Thyroid gland (tissue), 4 donors: ENCODE data around the gene ZNF813. TPM values are rescaled to one million over a fixed set of nuclear protein-coding genes. Genes with fewer than 3 reads are reported as not detected.
"Not testable (repeated sequence)": the region's sequence is repeated elsewhere in the genome, so short reads cannot be mapped to it uniquely, and the experiment has no call there.

Experiments
- DNase-seq, 2 donors: peaks; one replicate each; pipeline ENCODE4 v3.0.0-alpha.2; 2019
- H3K27ac ChIP-seq, 3 donors: fragments of 200-600 bp; sonication (generic); 1 replicate in 2 of 3; 2 replicates in 1 of 3; pipeline ENCODE4 v1.5.1; 2016 to 2019; ENCODE audit warnings: mild to moderate bottlenecking in 1 of 3, moderate library complexity in 1 of 3
- H3K27me3 ChIP-seq: fragments of 200-600 bp; sonication (generic); one replicate; pipeline ENCODE4 v1.5.1; 2019
- H3K36me3 ChIP-seq, 2 donors: fragments of 200-600 bp; sonication (generic); one replicate each; pipeline ENCODE4 v1.5.1; 2016 to 2019
- H3K4me1 ChIP-seq, 2 donors: fragments of 200-600 bp; sonication (generic); one replicate each; pipeline ENCODE4 v1.5.1; 2017 to 2019
- H3K4me3 ChIP-seq, 3 donors: fragments of 200-600 bp; sonication (generic); replicated peaks in 1 of 3; 1 replicate in 2 of 3; 2 replicates in 1 of 3; pipeline ENCODE4 v1.5.1; 2016; ENCODE audit warnings: mild to moderate bottlenecking in 1 of 3
- H3K9me3 ChIP-seq: fragments of 200-600 bp; sonication (generic); one replicate; pipeline ENCODE4 v1.5.1; 2017
- CTCF ChIP-seq, 6 experiments: fragments of 200-600 bp in 3 of 6; fragments of 450-650 bp in 3 of 6; sonication (generic) in 3 of 6; IDR thresholded peaks; one replicate each; pipeline ENCODE4 v1.5.1; 2016 to 2019; ENCODE audit warnings: antibody characterized with exemption in 6 of 6, mild to moderate bottlenecking in 2 of 6, inconsistent platforms in 1 of 6, moderate library complexity in 1 of 6
- POLR2A ChIP-seq, 2 donors: fragments of 450-650 bp; IDR thresholded peaks; one replicate each; pipeline ENCODE4 v1.6.1; 2017; ENCODE audit warnings: antibody characterized with exemption in 2 of 2, mild to moderate bottlenecking in 2 of 2, moderate library complexity in 1 of 2
- WGBS, 2 donors: methylation state at CpG; one replicate each; pipeline ENCODE4 v1.1.5; 2017; 5-methylcytosine and 5-hydroxymethylcytosine counted together
- intact Hi-C: fragments of 100-400 bp; cut with DNase I; formaldehyde crosslinking; loops from one replicate; pipeline ENCODE4 v1.15.1; 2023
- total RNA-seq, 4 donors: library from RNA; depleted of rRNA; stranded (reverse); fragments of >200 nt; gene quantifications; one replicate each; pipeline ENCODE4 v1.2.3, GENCODE V29; 2016

ZNF813 gene
- total RNA-seq, 4 donors from 2014 or later: 4.3 to 7.5 (median 5.4) TPM

DNA sequence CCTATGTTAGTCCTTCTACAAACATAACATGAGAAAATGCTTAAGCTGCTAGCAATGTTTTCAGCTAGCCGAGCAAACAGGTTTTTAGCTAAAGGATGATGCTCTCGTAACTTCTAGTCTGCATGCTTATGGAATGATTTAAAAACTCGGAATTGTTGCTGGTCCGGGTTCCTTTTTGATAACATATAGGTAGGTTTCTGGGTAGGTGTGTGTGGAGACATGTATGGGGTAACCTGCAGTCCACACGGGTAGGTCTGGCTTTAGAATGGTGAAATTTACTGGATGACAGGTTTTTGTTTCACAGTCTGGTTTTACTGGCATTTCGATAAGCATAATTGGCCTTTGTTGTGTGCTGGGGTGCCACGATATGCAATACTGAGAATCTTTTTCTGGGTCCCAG lies 4.4 kb downstream of the ZNF813 start:
- Histone ChIP-seq H3K27me3 (no peaks in the 10 kb centered on the region), H3K4me1 (peaks cover 3 to 10% of the 10 kb centered on the region in 2 donors), H3K9me3 (no peaks in the 10 kb centered on the region), H3K4me3 (no peak overlapping the region), H3K36me3 (no peaks in the 10 kb centered on the region), H3K27ac (no peak overlapping the region)
- intact Hi-C loops: no loop called here
- no peak for TF ChIP-seq POLR2A (IDR thresholded peaks at IDR 0.05)
- no peak for TF ChIP-seq CTCF (IDR thresholded peaks at IDR 0.05)
- 89 to 97% methylated on average over 7 of the region's 7 CpGs for WGBS, 2 donors
- no peak for DNase-seq

DNA sequence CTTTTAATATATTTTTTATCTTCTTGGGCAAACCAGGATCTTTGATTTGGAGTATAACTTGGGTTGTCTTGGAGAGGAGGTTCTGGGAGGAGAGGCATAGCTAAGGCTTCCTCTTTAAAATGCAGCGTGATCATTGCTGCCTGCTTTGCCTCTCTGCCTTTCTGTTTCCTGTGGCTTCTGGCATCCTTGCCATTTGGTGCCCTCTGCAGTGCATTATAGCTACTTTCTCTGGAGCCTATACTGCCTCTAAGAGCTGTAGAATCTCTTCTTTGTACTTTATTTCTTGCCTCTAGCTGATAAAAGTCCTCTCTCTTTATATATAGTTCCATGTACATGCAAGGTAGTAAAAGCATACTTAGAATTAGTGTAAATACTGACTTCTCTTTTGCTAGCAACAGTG lies 7.3 kb downstream of the ZNF813 start:
- H3K27me3 ChIP-seq, H3K4me1 ChIP-seq, H3K36me3 ChIP-seq, DNase-seq, H3K27ac ChIP-seq, H3K9me3 ChIP-seq, H3K4me3 ChIP-seq, intact Hi-C loops: not testable (repeated sequence)
- 61 to 86% methylated on average over 1 of the region's 1 CpG for WGBS, 2 donors

GRCh38 chr19:53475470-53475869 lies 7.9 kb downstream of the ZNF813 start:
- H3K4me3 ChIP-seq, H3K27ac ChIP-seq, H3K36me3 ChIP-seq, H3K4me1 ChIP-seq, DNase-seq, intact Hi-C loops, H3K9me3 ChIP-seq, H3K27me3 ChIP-seq: not testable (repeated sequence)
- 72 to 85% methylated on average over 6 of the region's 6 CpGs for WGBS, 2 donors

- WGBS, 2 donors: 92 to 96% methylated on average over 2 of the region's 2 CpGs
- H3K9me3 ChIP-seq, intact Hi-C loops, H3K27me3 ChIP-seq, H3K4me3 ChIP-seq, DNase-seq, H3K27ac ChIP-seq, H3K4me1 ChIP-seq: not testable (repeated sequence)
- peaks cover 9 to 14% of the 10 kb centered on the region in 2 donors for H3K36me3 ChIP-seq
These were observed 16.2 kb downstream of the ZNF813 start for GRCh38 chr19:53483751-53484150.

DNA sequence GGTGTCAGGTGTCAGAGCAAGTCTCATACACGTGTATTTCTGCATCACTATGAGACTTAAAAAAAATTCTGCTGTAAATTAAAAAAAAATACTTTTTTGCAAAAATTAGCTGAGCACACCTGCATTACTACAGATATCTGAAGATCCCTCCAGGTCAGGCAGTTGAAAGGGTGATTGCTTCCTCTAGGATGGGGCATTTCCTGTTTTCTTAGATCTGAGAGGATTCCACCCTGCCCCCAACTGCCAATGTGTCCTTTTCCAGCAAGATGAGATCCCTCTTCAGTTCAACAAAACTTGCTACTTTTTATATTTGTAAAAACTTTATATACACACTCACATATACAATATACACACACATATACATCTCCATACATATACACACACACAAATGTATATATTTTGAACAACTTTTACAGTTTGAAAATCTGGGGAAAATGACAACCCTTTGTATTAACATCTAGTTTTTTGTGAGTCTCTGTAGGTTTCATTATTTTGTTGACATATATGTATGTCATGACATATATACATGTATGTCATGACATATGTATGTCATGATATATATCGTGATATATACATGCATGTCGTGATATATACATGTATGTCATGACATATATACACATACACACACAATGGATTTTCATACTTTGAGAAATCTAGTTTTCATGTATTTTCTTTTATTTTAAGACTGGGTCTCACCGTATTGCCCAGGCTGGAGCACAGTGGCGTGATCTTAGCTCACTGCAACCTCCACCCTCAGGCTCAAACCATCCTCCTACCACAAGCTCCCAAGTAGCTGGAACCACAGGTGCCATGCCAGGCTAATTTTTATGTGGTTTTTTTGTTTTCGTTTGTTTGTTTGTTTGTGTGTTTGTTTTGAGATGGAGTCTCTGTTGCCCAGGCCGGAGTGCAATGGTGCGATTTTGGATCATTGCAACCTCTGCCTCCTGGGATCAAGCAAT lies 17.8 kb downstream of the ZNF813 start:
- no peak for TF ChIP-seq CTCF (IDR thresholded peaks at IDR 0.05)
- TF ChIP-seq POLR2A (IDR thresholded peaks at IDR 0.05): no peak
- WGBS, 2 donors: 77 to 92% methylated on average over 8 of the region's 8 CpGs
- H3K27me3 ChIP-seq: no peaks in the 10 kb centered on the region
- no peak for DNase-seq
- no peaks in the 10 kb centered on the region for H3K4me1 ChIP-seq
- intact Hi-C loops: no loop called here
- H3K27ac ChIP-seq: no peak overlapping the region
- no peaks in the 10 kb centered on the region for H3K9me3 ChIP-seq
- no peak overlapping the region for H3K4me3 ChIP-seq
- H3K36me3 ChIP-seq: peaks cover 9 to 19% of the 10 kb centered on the region in 2 donors

- intact Hi-C loops: no loop called here
- no peak overlapping the region for H3K27ac ChIP-seq
- TF ChIP-seq POLR2A (IDR thresholded peaks at IDR 0.05) (no peak), CTCF (IDR thresholded peaks at IDR 0.05) (no peak)
- no peaks in the 10 kb centered on the region for H3K9me3 ChIP-seq
- peaks cover 25 to 31% of the 10 kb centered on the region in 2 donors for H3K36me3 ChIP-seq
- WGBS, 2 donors: 97% methylated on average over 5 of the region's 5 CpGs
- H3K4me3 ChIP-seq: no peak overlapping the region
- no peaks in the 10 kb centered on the region for H3K4me1 ChIP-seq
- no peaks in the 10 kb centered on the region for H3K27me3 ChIP-seq
- DNase-seq: no peak
These were observed 24.6 kb downstream of the ZNF813 start for GRCh38 chr19:53492153-53492552.

- H3K27ac ChIP-seq: not testable (repeated sequence)
- WGBS, 2 donors: 51 to 58% methylated on average over 11 of the region's 11 CpGs
These were observed 29.9 kb downstream of the ZNF813 start for GRCh38 chr19:53497311-53498023.

GRCh38 chr19:53498024-53498395 lies 30.5 kb downstream of the ZNF813 start:
- H3K27ac ChIP-seq: not testable (repeated sequence)

More at GRCh38 chr19:53497311-53498023, 29.9 kb downstream of the ZNF813 start:
- intact Hi-C loops, H3K4me3 ChIP-seq, DNase-seq, H3K27me3 ChIP-seq, H3K4me1 ChIP-seq, H3K9me3 ChIP-seq, H3K36me3 ChIP-seq: not testable (repeated sequence)

GRCh38 chr19:53503151-53503550 lies 35.6 kb downstream of the ZNF813 start:
- H3K27ac ChIP-seq, H3K9me3 ChIP-seq, H3K4me3 ChIP-seq, H3K36me3 ChIP-seq, H3K4me1 ChIP-seq, DNase-seq, H3K27me3 ChIP-seq, intact Hi-C loops: not testable (repeated sequence)
- WGBS, 2 donors: 26 to 29% methylated on average over 7 of the region's 7 CpGs

More at GRCh38 chr19:53498024-53498395, 30.5 kb downstream of the ZNF813 start:
- 52 to 59% methylated on average over 4 of the region's 4 CpGs for WGBS, 2 donors
- intact Hi-C loops, H3K9me3 ChIP-seq, H3K4me1 ChIP-seq, H3K27me3 ChIP-seq, DNase-seq, H3K4me3 ChIP-seq, H3K36me3 ChIP-seq: not testable (repeated sequence)
